Nephron (organoid): Measurements from ENCODE around the gene HOXB9.

Experiments used
- H3K27ac Mint-ChIP-seq, 3 experiments: 2 replicates each; pipeline ENCODE4 v1.8.0; 2020; ENCODE audit warnings: mixed read lengths in 3 of 3, mild to moderate bottlenecking in 2 of 3, moderate library complexity in 1 of 3
- H3K27me3 Mint-ChIP-seq: 2 replicates; pipeline ENCODE4 v1.8.0; 2021; ENCODE audit warnings: low read depth, mild to moderate bottlenecking, moderate library complexity, mixed read lengths
- H3K36me3 Mint-ChIP-seq: 2 replicates; pipeline ENCODE4 v1.8.0; 2020; ENCODE audit warnings: low read depth, mixed read lengths
- H3K4me1 Mint-ChIP-seq: 2 replicates; pipeline ENCODE4 v1.8.0; 2020; ENCODE audit warnings: mixed read lengths
- H3K4me3 Mint-ChIP-seq, 3 experiments: 2 replicates each; pipeline ENCODE4 v1.8.0; 2020; ENCODE audit warnings: mild to moderate bottlenecking in 3 of 3, mixed read lengths in 3 of 3, moderate library complexity in 2 of 3
- H3K9me3 Mint-ChIP-seq: 2 replicates; pipeline ENCODE4 v1.8.0; 2020; ENCODE audit warnings: mixed read lengths
- CTCF ChIP-seq, 3 experiments: fragments of 200-600 bp; sonication (generic); IDR thresholded peaks; one replicate each; pipeline ENCODE4 v1.5.0; 2021; ENCODE audit warnings: antibody characterized with exemption in 3 of 3; ENCODE audit not compliant: unreplicated experiment in 3 of 3

HOXB9 gene

GRCh38 chr17:48644910-48645557 is 18.9 kb upstream of the HOXB9 start:
- peak overlapping the region; percentile 15 to 44 (median 42) for H3K27ac Mint-ChIP-seq

GRCh38 chr17:48644159-48644558 is 18.0 kb upstream of the HOXB9 start:
- H3K27me3 Mint-ChIP-seq = peaks cover 97% of the 10 kb centered on the region
- no peaks in the 10 kb centered on the region for H3K9me3 Mint-ChIP-seq
- peaks cover 22% of the 10 kb centered on the region for H3K4me1 Mint-ChIP-seq
- TF ChIP-seq CTCF (IDR thresholded peaks at IDR 0.05; ENCODE audit: unreplicated experiment in 3 of 3) = no peak
- peak overlapping the region; percentile 8 to 82 (median 75) for H3K4me3 Mint-ChIP-seq
- no peaks in the 10 kb centered on the region for H3K36me3 Mint-ChIP-seq
- H3K27ac Mint-ChIP-seq = peak overlapping the region in 1 of 3 experiments; percentile 44

More at GRCh38 chr17:48644910-48645557, 18.9 kb upstream of the HOXB9 start:
- TF ChIP-seq CTCF (IDR thresholded peaks at IDR 0.05; ENCODE audit: unreplicated experiment in 3 of 3) = no peak
- H3K4me1 Mint-ChIP-seq = peaks cover 22% of the 10 kb centered on the region
- H3K27me3 Mint-ChIP-seq = peaks cover 94% of the 10 kb centered on the region
- peak overlapping the region; percentile 75 to 84 (median 82) for H3K4me3 Mint-ChIP-seq
- no peaks in the 10 kb centered on the region for H3K36me3 Mint-ChIP-seq
- no peaks in the 10 kb centered on the region for H3K9me3 Mint-ChIP-seq

- peaks cover 100% of the 10 kb centered on the region for H3K27me3 Mint-ChIP-seq
- H3K27ac Mint-ChIP-seq = no peak overlapping the region
- no peaks in the 10 kb centered on the region for H3K9me3 Mint-ChIP-seq
- H3K4me1 Mint-ChIP-seq = peaks cover 22% of the 10 kb centered on the region
- no peak for TF ChIP-seq CTCF (IDR thresholded peaks at IDR 0.05; ENCODE audit: unreplicated experiment in 3 of 3)
- peak overlapping the region; percentile 23 to 75 (median 29) for H3K4me3 Mint-ChIP-seq
- H3K36me3 Mint-ChIP-seq = no peaks in the 10 kb centered on the region
Observed at GRCh38 chr17:48643697-48644012, 17.5 kb upstream of the HOXB9 start.

- peaks cover 22% of the 10 kb centered on the region for H3K4me1 Mint-ChIP-seq
- peak overlapping the region; percentile 29 to 75 (median 33) for H3K4me3 Mint-ChIP-seq
- no peak overlapping the region for H3K27ac Mint-ChIP-seq
- TF ChIP-seq CTCF (IDR thresholded peaks at IDR 0.05; ENCODE audit: unreplicated experiment in 3 of 3) = no peak
- H3K36me3 Mint-ChIP-seq = no peaks in the 10 kb centered on the region
- H3K9me3 Mint-ChIP-seq = no peaks in the 10 kb centered on the region
- peaks cover 100% of the 10 kb centered on the region for H3K27me3 Mint-ChIP-seq
Observed at GRCh38 chr17:48642843-48643696, 16.9 kb upstream of the HOXB9 start.

- Mint-ChIP-seq H3K4me3 (peak overlapping the region in 2 of 3 experiments; percentile 54 to 75), H3K27me3 (peaks cover 100% of the 10 kb centered on the region), H3K36me3 (no peaks in the 10 kb centered on the region), H3K9me3 (no peaks in the 10 kb centered on the region), H3K4me1 (peaks cover 22% of the 10 kb centered on the region), H3K27ac (no peak overlapping the region)
- no peak for TF ChIP-seq CTCF (IDR thresholded peaks at IDR 0.05; ENCODE audit: unreplicated experiment in 3 of 3)
Observed at GRCh38 chr17:48642059-48642842, 16.1 kb upstream of the HOXB9 start.
